ENCODE results near the gene HNRNPAB.
"Not testable (repeated sequence)": the region's sequence is repeated elsewhere in the genome, so short reads cannot be mapped to it uniquely, and the experiment has no call there.

Gene HNRNPAB

DNA sequence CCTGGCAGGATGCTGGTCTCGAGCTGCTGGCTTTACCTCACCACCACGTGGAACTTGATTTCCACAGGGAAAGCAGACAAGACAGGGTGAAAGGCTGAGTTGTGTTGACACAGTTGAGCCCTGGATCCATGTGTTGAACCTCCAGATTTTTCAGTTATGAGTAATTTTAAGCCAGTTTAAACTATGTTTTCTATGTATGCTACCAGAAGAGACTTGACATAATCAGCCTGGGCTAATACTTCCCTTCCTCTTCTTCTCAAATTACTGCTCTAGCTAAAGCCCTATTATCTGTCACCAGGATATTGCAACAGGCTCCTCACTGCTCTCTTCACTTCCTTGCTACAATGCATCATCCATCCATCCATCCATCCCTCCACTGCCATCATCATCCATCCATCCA lies 40.2 kb downstream of the HNRNPAB start:
- Mint-ChIP-seq H3K27ac (no peak overlapping the region), H3K4me3 (no peak overlapping the region), H3K36me3 (ENCODE audit: low read depth) (no peaks in the 10 kb centered on the region), H3K27me3 (ENCODE audit: low read depth) (no peaks in the 10 kb centered on the region), H3K9me3 (no peaks in the 10 kb centered on the region), H3K4me1 (ENCODE audit: low read depth) (peaks cover 19% of the 10 kb centered on the region)
- no peak for DNase-seq (ENCODE audit: low spot score)

DNA sequence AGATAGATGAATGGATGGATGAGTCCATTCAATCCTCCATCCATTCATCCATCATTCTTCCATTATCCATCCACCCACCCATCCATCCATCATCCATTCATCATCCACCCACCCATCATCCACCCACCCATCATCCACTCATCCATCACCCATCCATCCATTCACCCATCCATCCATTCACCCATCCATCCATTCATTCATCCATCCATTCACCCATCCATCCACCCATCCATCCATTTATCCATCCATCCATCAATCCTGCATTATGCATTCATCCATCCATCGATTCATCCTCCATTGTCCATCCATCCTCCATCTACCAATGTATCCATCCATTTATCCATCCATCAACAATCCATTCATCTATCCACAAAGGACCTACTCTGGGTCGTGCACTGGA lies 41.1 kb downstream of the HNRNPAB start:
- Mint-ChIP-seq H3K4me3 (no peak overlapping the region), H3K27ac (no peak overlapping the region), H3K9me3 (no peaks in the 10 kb centered on the region), H3K27me3 (ENCODE audit: low read depth) (no peaks in the 10 kb centered on the region), H3K4me1 (ENCODE audit: low read depth) (peaks cover 16% of the 10 kb centered on the region), H3K36me3 (ENCODE audit: low read depth) (no peaks in the 10 kb centered on the region)
- no peak for DNase-seq (ENCODE audit: low spot score)

DNA sequence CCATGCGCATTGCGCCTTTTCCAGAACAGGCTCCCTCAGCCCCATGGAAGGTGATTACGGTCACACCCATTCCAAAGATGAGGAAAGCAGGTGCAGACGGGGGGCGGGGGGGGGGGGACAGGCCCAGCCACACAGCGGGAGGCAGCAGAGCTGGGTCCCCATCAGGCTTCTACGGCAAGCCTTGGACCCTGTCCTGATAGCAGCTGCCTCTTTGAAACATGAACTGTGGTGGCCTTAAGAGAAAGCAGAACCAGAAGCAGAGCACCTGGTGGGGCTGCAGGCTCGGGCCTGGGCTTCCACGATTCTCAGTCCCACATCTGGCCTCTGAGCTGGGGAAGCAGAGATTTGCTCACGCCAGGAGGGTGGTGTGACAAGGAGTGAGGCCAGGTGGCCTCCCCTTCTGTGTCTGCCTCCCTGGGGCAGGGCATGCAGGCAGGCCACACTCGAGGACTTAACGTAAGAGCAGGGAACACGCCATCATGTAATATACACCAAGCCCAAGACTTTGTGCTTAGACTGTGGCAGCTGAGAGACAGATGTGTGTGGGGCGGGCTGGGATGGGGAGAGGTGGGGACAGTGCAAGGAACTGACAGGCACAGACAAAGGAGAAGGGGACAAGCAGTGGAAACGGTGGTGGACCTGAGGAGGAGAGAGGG lies 42.4 kb downstream of the HNRNPAB start:
- Mint-ChIP-seq H3K4me3 (no peak overlapping the region), H3K27ac (no peak overlapping the region), H3K36me3 (ENCODE audit: low read depth) (no peaks in the 10 kb centered on the region), H3K4me1 (ENCODE audit: low read depth) (peaks cover 8% of the 10 kb centered on the region), H3K9me3 (no peaks in the 10 kb centered on the region), H3K27me3 (ENCODE audit: low read depth) (no peaks in the 10 kb centered on the region)
- DNase-seq (ENCODE audit: low spot score) = no peak

DNA sequence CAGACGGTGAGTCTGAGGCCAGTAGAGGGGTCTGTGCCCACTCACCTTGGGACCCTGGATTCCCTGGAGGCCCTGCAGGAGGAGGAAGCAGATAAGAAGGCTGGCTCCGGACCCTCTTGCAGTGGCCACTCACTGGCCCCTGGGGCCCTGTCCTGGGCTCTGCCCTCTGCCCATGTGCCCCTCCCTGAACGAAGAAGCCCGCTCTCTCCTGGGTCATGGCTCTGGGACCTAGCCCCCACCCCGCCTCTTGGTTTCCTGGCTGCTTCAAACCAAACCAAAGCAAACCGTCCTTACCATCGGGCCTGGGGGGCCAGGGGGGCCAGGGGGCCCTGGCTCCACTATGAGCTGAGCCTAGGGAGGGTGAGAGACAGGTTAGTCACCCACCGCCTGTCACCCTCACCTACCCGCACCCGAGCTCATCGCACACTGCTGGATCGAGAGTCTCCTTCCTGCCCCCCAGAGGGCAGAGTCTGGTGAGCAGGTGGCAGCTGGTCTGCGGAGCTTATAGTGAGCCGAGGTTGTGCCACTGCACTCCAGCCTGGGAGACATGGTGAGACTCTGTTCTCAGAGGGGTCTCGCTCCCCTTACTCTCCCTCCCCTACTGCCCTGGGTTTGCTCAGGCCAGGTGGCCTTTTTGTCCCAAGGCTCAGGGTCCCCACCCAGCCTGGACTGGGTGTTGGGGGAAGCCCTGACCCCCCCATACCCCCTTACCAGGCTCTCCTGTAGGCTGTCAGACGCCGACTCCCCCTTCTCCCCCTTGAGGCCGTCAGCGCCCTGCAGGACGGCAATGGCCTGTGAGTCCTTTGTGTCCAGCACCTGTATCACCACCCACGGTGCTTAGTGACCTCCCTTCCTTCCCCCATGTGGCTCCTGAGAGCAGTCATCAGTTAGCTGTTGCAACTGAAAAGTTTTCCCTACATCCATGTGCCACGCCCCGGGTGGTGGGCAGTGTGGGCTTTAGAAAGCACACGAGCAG lies 43.4 kb downstream of the HNRNPAB start:
- H3K27ac Mint-ChIP-seq = peak overlapping the region; percentile 26
- H3K27me3 Mint-ChIP-seq (ENCODE audit: low read depth) = no peaks in the 10 kb centered on the region
- no peaks in the 10 kb centered on the region for H3K9me3 Mint-ChIP-seq
- H3K4me3 Mint-ChIP-seq = no peak overlapping the region
- H3K36me3 Mint-ChIP-seq (ENCODE audit: low read depth) = no peaks in the 10 kb centered on the region
- H3K4me1 Mint-ChIP-seq (ENCODE audit: low read depth) = peaks cover 4% of the 10 kb centered on the region
- no peak for DNase-seq (ENCODE audit: low spot score)

DNA sequence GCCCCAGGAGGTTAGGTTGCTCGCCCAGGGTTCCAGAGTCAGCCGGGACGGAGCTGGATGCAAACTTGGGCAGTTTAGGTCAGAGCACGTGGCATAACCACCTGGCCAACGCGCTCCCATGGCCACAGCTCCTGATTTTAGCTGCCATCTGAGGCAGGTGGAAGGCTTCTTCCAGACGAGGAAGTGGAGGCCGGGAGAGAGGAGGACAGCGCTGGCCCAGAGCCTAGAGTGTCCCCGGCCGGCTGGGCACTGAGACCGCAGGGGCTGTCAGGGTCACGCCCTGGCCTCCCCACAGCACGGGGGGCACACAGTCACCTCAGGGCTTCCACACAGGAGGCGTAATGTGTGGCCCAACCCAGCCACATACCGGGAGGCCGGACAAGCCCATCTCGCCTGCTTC lies 44.4 kb downstream of the HNRNPAB start:
- Mint-ChIP-seq H3K27me3 (ENCODE audit: low read depth) (no peaks in the 10 kb centered on the region), H3K4me3 (no peak overlapping the region), H3K36me3 (ENCODE audit: low read depth) (no peaks in the 10 kb centered on the region), H3K9me3 (no peaks in the 10 kb centered on the region), H3K4me1 (ENCODE audit: low read depth) (peaks cover 4% of the 10 kb centered on the region), H3K27ac (peak overlapping the region; percentile 20)
- DNase-seq (ENCODE audit: low spot score) = no peak

DNA sequence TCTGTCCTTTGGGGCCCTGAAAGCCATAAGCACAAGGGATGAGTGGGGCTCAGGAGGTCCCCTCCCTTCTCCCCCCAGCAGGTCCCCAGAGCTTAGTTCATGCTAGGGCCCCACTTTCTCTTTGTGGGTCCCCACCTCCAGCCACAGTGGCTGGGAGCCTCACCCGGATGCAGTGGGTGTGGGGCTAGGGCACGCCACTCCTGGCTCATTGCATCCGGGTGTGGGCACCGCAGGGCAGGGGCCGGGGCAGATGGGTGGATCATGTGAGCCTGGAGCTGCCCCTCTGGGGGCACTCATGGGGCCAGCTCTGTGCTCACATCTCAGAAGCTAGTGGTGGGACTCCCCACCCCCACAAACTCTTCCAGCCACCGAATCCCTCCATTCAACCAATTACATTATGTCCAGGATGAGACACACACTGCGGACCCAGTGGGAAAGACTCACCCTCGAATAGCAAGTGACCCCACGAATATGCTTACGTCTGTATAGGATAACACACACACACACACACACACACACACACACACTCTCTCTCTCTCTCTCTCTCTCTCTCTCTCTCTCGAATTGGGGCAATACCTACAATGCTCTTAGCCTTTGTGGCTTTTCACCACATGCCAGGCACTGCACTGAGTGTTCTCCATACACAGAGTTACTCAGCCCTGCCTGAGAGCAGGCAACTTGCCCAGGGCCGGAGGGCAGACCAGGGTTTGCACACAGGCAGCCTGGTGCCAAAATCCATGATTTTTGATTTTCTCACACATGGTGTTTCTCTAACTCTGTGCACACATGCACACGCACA lies 45.1 kb downstream of the HNRNPAB start:
- peaks cover 4% of the 10 kb centered on the region for H3K4me1 Mint-ChIP-seq (ENCODE audit: low read depth)
- H3K36me3 Mint-ChIP-seq (ENCODE audit: low read depth) = no peaks in the 10 kb centered on the region
- no peak for DNase-seq (ENCODE audit: low spot score)
- peak overlapping the region; percentile 51 for H3K4me3 Mint-ChIP-seq
- peak overlapping the region; percentile 52 for H3K27ac Mint-ChIP-seq
- H3K9me3 Mint-ChIP-seq = no peaks in the 10 kb centered on the region
- H3K27me3 Mint-ChIP-seq (ENCODE audit: low read depth) = no peaks in the 10 kb centered on the region

DNA sequence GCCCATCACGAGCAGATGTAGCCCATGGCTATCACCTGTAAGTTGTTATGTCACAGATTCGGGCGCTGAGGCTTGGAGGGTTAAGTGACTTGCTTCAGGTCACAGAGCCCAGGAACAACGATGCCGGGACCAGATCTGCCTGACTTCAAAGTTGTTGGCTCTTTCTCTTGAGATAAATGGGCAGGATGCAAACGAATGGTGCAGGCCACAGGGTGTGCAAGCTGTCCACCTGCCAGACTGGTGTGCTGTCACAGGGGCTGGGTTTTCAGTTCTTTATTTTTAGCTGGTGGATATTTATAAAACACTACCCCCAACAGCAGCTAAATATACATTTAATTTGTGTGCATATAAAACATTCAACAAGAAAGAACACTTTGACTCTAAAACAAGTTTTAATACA lies 45.9 kb downstream of the HNRNPAB start:
- no peaks in the 10 kb centered on the region for H3K36me3 Mint-ChIP-seq (ENCODE audit: low read depth)
- H3K4me1 Mint-ChIP-seq (ENCODE audit: low read depth) = peaks cover 4% of the 10 kb centered on the region
- no peak overlapping the region for H3K27ac Mint-ChIP-seq
- H3K4me3 Mint-ChIP-seq = no peak overlapping the region
- H3K9me3 Mint-ChIP-seq = no peaks in the 10 kb centered on the region
- no peak for DNase-seq (ENCODE audit: low spot score)
- H3K27me3 Mint-ChIP-seq (ENCODE audit: low read depth) = no peaks in the 10 kb centered on the region

DNA sequence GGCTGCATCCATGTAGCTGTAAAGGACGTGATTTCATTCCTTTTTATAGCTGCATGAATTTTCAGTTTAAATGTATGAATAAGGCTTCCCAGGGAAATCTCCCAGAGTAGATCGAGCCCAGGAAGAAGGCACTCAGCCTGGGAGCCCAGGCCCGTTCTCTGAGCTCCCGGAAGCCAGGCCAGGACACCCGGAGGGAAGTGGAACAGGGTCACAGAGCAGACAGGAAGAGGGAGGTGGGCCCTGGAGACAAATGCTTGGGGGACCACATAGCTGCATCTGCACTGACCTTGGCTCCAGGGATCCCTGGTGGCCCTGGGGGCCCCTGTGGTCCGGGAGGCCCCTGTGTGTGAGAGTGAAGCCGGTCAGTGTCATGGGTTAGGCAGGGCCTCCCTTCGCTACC lies 47.9 kb downstream of the HNRNPAB start:
- Mint-ChIP-seq H3K27ac (no peak overlapping the region), H3K4me3 (no peak overlapping the region), H3K9me3 (no peaks in the 10 kb centered on the region), H3K36me3 (ENCODE audit: low read depth) (no peaks in the 10 kb centered on the region), H3K27me3 (ENCODE audit: low read depth) (no peaks in the 10 kb centered on the region), H3K4me1 (ENCODE audit: low read depth) (peaks cover 4% of the 10 kb centered on the region)
- DNase-seq (ENCODE audit: low spot score) = no peak

DNA sequence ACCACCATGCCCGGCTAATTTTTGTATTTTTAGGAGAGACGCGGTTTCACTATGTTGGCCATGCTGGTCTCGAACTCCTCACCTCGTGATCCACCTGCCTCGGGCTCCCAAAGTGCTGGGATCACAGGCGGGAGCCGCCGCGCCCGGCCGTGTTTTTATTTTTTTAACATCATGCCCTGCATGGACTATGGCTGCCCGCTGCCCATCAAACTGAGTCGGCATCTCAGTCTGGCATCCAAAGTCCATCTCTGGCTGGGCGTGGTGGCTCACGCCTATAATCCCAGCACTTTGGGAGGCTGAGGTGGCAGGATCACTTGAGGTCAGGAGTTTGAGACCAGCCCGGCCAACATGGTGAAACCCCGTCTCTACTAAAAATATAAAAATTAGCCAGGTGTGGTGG lies 49.3 kb downstream of the HNRNPAB start:
- DNase-seq (ENCODE audit: low spot score); H3K36me3 Mint-ChIP-seq (ENCODE audit: low read depth); H3K27ac Mint-ChIP-seq; H3K4me3 Mint-ChIP-seq; H3K4me1 Mint-ChIP-seq (ENCODE audit: low read depth); H3K27me3 Mint-ChIP-seq (ENCODE audit: low read depth); H3K9me3 Mint-ChIP-seq: not testable (repeated sequence)

DNA sequence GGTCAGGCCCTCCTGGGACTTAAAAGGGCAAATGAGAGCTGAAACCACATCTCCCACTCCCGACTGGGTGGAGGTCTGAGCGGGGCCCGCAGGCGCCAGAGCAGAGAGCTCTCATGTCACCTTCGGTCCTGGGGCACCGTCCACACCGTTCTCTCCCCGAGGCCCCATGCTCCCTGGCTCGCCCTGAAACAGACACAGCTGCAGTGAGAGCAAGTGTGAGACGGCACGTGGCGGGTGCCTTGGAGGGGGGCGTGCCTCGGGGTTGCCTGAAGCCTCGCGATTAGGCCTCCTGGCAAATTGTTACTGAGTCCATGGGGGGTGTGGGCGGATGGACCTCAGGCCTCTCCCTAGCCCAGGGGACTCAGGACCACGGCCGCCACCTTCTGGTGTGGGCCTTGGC lies 52.4 kb downstream of the HNRNPAB start:
- H3K9me3 Mint-ChIP-seq = no peaks in the 10 kb centered on the region
- no peak overlapping the region for H3K4me3 Mint-ChIP-seq
- no peak overlapping the region for H3K27ac Mint-ChIP-seq
- no peaks in the 10 kb centered on the region for H3K27me3 Mint-ChIP-seq (ENCODE audit: low read depth)
- H3K36me3 Mint-ChIP-seq (ENCODE audit: low read depth) = no peaks in the 10 kb centered on the region
- H3K4me1 Mint-ChIP-seq (ENCODE audit: low read depth) = peaks cover 1% of the 10 kb centered on the region
- no peak for DNase-seq (ENCODE audit: low spot score)

DNA sequence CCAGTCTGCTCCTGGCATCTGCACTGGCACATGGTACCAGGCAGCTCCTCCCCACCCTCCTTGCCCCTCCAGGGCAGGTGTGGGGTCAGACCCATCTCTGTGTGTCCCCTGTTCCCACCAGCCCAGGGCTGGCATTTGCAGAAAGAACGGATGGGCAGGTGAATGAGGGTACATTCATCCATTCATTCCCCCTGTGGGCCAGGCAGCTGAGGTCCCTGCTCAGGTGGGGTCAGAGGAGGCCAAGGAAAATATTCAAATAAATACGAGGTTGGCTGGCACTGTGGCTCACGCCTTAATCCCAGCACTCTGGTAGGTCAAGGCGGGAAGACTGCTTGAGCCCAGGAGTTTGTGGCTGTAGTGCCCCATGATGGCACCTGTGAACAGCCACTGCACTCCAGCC lies 53.3 kb downstream of the HNRNPAB start:
- DNase-seq (ENCODE audit: low spot score) = no peak
- no peak overlapping the region for H3K4me3 Mint-ChIP-seq
- no peak overlapping the region for H3K27ac Mint-ChIP-seq
- H3K9me3 Mint-ChIP-seq = no peaks in the 10 kb centered on the region
- no peaks in the 10 kb centered on the region for H3K27me3 Mint-ChIP-seq (ENCODE audit: low read depth)
- H3K36me3 Mint-ChIP-seq (ENCODE audit: low read depth) = no peaks in the 10 kb centered on the region
- H3K4me1 Mint-ChIP-seq (ENCODE audit: low read depth) = peaks cover 1% of the 10 kb centered on the region

DNA sequence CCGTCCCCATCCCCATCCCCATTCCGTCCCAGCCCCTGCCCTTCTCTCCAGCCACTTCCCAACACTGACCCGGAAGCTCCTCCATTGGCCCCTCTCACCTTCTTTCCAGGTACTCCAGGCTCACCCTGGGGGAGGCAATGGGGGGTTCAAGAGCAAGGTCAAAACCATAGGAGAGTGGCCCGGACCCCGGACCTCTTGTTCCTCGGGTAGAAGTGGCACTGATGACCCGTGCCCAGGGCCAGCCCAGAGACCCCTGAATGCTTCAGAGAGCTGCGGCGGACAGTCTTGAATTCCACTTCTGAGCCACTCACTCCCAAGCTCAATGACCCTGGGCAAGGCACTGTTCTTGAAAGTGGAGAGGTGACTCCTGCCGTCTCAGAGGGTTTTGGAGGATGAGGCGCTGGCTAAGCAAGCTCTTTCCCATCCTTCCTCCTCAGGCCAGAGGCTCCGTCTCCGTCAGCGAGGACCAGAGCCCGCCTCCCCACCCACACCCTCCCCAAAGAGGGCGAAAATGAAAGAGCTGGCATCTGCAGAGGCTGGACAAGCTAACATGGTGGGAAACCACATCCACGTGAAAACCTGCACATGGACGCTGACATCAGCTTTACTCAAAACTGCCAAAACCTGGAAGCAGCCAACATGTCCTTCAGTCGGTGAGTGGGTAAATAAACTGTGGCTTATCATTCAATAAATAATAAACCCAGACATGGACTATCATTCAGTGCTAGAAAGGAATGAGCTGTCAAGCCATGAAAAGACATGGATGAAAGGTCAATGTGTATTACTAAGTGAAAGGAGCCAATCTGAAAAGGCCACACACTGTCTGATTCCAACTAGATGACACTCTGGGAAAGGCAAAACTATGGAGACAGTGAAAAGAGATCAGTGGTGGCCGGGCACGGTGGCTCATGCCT lies 55.5 kb downstream of the HNRNPAB start:
- Mint-ChIP-seq H3K27me3 (ENCODE audit: low read depth) (no peaks in the 10 kb centered on the region), H3K9me3 (no peaks in the 10 kb centered on the region), H3K27ac (no peak overlapping the region), H3K36me3 (ENCODE audit: low read depth) (no peaks in the 10 kb centered on the region), H3K4me1 (ENCODE audit: low read depth) (peaks cover 1% of the 10 kb centered on the region), H3K4me3 (no peak overlapping the region)
- DNase-seq (ENCODE audit: low spot score) = no peak

Data from T-helper 2 cell treated with Interferon-gamma antibody and Interleukin-4, amounts not matched to agents 5 μg/mL and 100 μg/mL, for 36 hours (primary cell).